Ovary (tissue), 3 donors: ENCODE measurements around the gene NEDD9.

Experiments used
- EP300 ChIP-seq: sonication (generic); formaldehyde crosslinking; IDR thresholded peaks from one replicate; pipeline ENCODE4 v1.6.1; 2017; ENCODE audit warnings: antibody characterized with exemption
- POLR2A ChIP-seq: fragments of 450-650 bp; IDR thresholded peaks from one replicate; pipeline ENCODE4 v1.6.1; 2017; ENCODE audit warnings: antibody characterized with exemption, mild to moderate bottlenecking, moderate library complexity
- TF ChIP-seq, protein P1 (sequence below), 3 donors: fragments of 450-650 bp in 2 of 3; fragments of 200-600 bp in 1 of 3; IDR thresholded peaks; one replicate each; pipeline versions ENCODE4 v1.5.1 to v1.8.0; 2016 to 2022; ENCODE audit warnings: antibody characterized with exemption in 3 of 3, mild to moderate bottlenecking in 1 of 3
- donor health status: DM: no; HTN: no; CAD: no.

DNA sequence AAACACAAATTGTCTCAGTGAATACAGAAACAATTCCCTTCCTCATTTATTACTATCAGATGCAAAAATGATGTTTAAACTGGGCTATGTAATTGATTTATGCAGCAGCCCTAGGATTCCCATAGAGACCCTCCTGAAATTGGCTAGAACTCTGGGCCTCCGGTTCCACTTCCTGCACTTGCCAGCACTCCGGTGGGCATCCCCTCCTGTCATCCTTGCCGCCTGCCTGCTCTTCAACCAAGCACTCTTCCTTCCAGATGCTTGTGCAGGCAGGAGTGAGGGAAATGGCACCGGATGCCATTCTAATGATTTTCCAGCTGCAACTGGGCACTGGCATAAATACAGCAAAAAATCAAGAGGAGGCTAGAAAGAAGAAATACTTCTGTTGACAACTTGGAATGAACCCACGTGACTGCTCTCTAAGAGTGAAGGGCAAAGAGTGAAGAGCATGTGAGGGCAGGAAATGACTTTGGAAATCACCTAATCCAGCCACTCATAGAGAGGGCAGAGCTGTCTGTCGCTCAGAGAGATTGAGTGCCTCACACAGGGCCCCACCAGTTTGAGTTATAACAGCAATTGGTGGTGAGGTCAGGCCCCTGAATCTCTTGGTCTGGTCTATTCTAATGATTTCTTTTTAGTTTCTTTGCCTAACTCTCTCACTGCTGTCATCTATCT is 3.7 kb upstream of the NEDD9 start:
- TF ChIP-seq, protein P1, sequence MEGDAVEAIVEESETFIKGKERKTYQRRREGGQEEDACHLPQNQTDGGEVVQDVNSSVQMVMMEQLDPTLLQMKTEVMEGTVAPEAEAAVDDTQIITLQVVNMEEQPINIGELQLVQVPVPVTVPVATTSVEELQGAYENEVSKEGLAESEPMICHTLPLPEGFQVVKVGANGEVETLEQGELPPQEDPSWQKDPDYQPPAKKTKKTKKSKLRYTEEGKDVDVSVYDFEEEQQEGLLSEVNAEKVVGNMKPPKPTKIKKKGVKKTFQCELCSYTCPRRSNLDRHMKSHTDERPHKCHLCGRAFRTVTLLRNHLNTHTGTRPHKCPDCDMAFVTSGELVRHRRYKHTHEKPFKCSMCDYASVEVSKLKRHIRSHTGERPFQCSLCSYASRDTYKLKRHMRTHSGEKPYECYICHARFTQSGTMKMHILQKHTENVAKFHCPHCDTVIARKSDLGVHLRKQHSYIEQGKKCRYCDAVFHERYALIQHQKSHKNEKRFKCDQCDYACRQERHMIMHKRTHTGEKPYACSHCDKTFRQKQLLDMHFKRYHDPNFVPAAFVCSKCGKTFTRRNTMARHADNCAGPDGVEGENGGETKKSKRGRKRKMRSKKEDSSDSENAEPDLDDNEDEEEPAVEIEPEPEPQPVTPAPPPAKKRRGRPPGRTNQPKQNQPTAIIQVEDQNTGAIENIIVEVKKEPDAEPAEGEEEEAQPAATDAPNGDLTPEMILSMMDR (IDR thresholded peaks at IDR 0.05): no peak
- TF ChIP-seq POLR2A (no peak), EP300 (no peak)
